K562 (cell line): ENCODE measurements around the gene DOCK8. TPM values are rescaled to one million over a fixed set of nuclear protein-coding genes. Genes with fewer than 3 reads are reported as not detected.

Experiments
- CBX3 ChIP-seq, 2 experiments: IDR thresholded peaks; 1 replicate in 1 of 2; 2 replicates in 1 of 2; pipeline ENCODE4 v1.6.1; 2012; ENCODE audit warnings: inconsistent platforms in 2 of 2, low read length in 2 of 2, borderline replicate concordance in 1 of 2, control low read depth in 1 of 2
- CEBPG ChIP-seq, 3 experiments: fragments of 200-800 bp in 1 of 3; sonication (Bioruptor generic) in 1 of 3; sonication (generic) in 1 of 3; formaldehyde crosslinking in 1 of 3; IDR thresholded peaks in 2 of 3; conservative IDR thresholded peaks in 1 of 3; 2 replicates each; pipeline versions ENCODE4 v1.6.1 to v1.8.0; 2016 to 2022; ENCODE audit warnings: missing compliant biosample characterization in 2 of 3, missing genetic modification characterization in 2 of 3, mild to moderate bottlenecking in 1 of 3, missing genetic modification reagents in 1 of 3
- FOXM1 ChIP-seq, 2 experiments: fragments of 450-650 bp in 1 of 2; sonication (generic) in 1 of 2; formaldehyde crosslinking in 1 of 2; IDR thresholded peaks; 2 replicates each; pipeline versions ENCODE4 v1.6.1 to v1.9.0; 2017 to 2022; ENCODE audit warnings: low read depth in 2 of 2, mild to moderate bottlenecking in 2 of 2, missing genetic modification reagents in 1 of 2, moderate library complexity in 1 of 2
- NCOR1 ChIP-seq: fragments of 450-650 bp; IDR thresholded peaks from 2 replicates; pipeline ENCODE4 v1.6.1; 2016; ENCODE audit warnings: mild to moderate bottlenecking, moderate library complexity
- PHB ChIP-seq: fragments of 250-450 bp; sonication (Bioruptor Pico); IDR thresholded peaks from 2 replicates; pipeline ENCODE4 v1.5.0; 2021
- POLR2B ChIP-seq: fragments of 450-650 bp; IDR thresholded peaks from 2 replicates; pipeline ENCODE4 v1.6.1; 2018; ENCODE audit warnings: low read depth; ENCODE audit not compliant: partially characterized antibody
- RNF2 ChIP-seq: sonication (generic); IDR thresholded peaks from 2 replicates; pipeline ENCODE4 v1.6.1; 2016
- SMAD3 ChIP-seq: fragments of 450-650 bp; formaldehyde crosslinking; conservative IDR thresholded peaks from 2 replicates; pipeline ENCODE4 v1.4.0; 2020; ENCODE audit warnings: mild to moderate bottlenecking
- ZNF584 ChIP-seq: fragments of 200-800 bp; sonication (Bioruptor generic); IDR thresholded peaks from 2 replicates; pipeline ENCODE4 v1.6.1; 2016; ENCODE audit warnings: low read depth, mild to moderate bottlenecking, missing genetic modification characterization, missing compliant biosample characterization
- ZNF76 ChIP-seq: fragments of 250-450 bp; sonication (Bioruptor Pico); IDR thresholded peaks from 2 replicates; pipeline ENCODE4 v1.4.0; 2020; ENCODE audit warnings: mild to moderate bottlenecking, moderate library complexity, borderline replicate concordance
- ZNF764 ChIP-seq: fragments of 250-450 bp; sonication (Bioruptor Pico); IDR thresholded peaks from 2 replicates; pipeline ENCODE4 v1.4.0; 2020; ENCODE audit warnings: low read depth, mild to moderate bottlenecking, moderate library complexity
- polyA plus RNA-seq, 8 experiments: library from polyadenylated mRNA; depleted of rRNA in 4 of 8; stranded (reverse) in 5 of 8; unstranded in 3 of 8; fragments of >200 nt; fragmentation: Nextera tagmentation in 2 of 8; fragmentation: Illumina TruSeq in 1 of 8; extraction: Ambion mirVana in 2 of 8; extraction: Trizol in 1 of 8; gene quantifications; 2 replicates each; pipeline versions ENCODE4 v1.2.1 to v1.2.3, GENCODE V29; 2011 to 2014; ENCODE audit warnings: inconsistent platforms in 1 of 8, missing spikeins in 1 of 8
- total RNA-seq, 7 experiments: library from RNA; depleted of rRNA in 6 of 7; stranded (reverse); fragments of >200 nt in 6 of 7; fragmentation: Illumina TruSeq in 2 of 7; extraction: Trizol in 2 of 7; gene quantifications; 2 replicates each; pipeline versions ENCODE4 v1.2.1 to v1.2.3, GENCODE V29; 2011 to 2021; ENCODE audit warnings: low replicate concordance in 1 of 7
- TF ChIP-seq, protein P1 (sequence below), 2 experiments: fragments of 450-650 bp; conservative IDR thresholded peaks; 2 replicates each; pipeline ENCODE4 v1.6.1; 2017; ENCODE audit warnings: mild to moderate bottlenecking in 2 of 2, moderate library complexity in 2 of 2
- TF ChIP-seq, protein P2 (sequence below): IDR thresholded peaks from 3 replicates; pipeline ENCODE4 v1.6.1; 2011; ENCODE audit warnings: borderline replicate concordance, mild to moderate bottlenecking, moderate library complexity; ENCODE audit not compliant: insufficient read length; ENCODE audit errors: extremely low read depth
- TF ChIP-seq, protein P3 (sequence below): fragments of 450-650 bp; formaldehyde crosslinking; IDR thresholded peaks from 2 replicates; pipeline ENCODE4 v1.4.0; 2020; ENCODE audit warnings: mild to moderate bottlenecking
- TF ChIP-seq, protein P4 (sequence below): fragments of 250-450 bp; sonication (Bioruptor Pico); IDR thresholded peaks from 2 replicates; pipeline ENCODE4 v1.4.0; 2020; ENCODE audit warnings: mild to moderate bottlenecking
- TF ChIP-seq, protein P5 (sequence below): IDR thresholded peaks from 2 replicates; pipeline ENCODE4 v1.6.1; 2014; ENCODE audit warnings: antibody characterized with exemption
- TF ChIP-seq, protein P6 (sequence below): fragments of 450-650 bp; formaldehyde crosslinking; IDR thresholded peaks from 2 replicates; pipeline ENCODE4 v1.4.0; 2022; ENCODE audit warnings: missing genetic modification characterization

Gene DOCK8
- total and polyA plus RNA-seq, 9 of the 15 experiments (the other 6 are each of a cell fraction or from before 2014, with no cell fraction given) = 14.4 to 53.8 (median 25.1) TPM

DNA sequence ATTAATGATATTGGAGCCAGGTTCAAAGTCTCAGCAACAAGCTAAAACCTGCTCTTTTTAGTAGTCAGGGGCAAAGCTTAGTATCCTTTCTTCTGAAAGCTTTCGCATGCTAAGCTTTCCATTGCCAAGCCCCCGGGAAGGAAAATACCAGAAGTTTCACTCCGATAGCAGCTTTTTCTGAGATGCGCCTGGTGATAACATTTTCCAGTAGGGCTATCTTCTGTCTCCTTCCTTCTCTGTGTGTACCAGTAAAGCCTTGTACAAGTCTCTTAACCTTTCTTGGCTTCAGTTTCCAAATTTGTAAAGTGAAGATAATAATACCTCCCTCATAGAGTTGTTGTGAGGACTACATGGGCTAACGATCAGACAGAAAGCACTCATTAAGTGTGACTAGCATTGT is 36.7 kb downstream of the DOCK8 start (continued):
- TF ChIP-seq, protein P1, sequence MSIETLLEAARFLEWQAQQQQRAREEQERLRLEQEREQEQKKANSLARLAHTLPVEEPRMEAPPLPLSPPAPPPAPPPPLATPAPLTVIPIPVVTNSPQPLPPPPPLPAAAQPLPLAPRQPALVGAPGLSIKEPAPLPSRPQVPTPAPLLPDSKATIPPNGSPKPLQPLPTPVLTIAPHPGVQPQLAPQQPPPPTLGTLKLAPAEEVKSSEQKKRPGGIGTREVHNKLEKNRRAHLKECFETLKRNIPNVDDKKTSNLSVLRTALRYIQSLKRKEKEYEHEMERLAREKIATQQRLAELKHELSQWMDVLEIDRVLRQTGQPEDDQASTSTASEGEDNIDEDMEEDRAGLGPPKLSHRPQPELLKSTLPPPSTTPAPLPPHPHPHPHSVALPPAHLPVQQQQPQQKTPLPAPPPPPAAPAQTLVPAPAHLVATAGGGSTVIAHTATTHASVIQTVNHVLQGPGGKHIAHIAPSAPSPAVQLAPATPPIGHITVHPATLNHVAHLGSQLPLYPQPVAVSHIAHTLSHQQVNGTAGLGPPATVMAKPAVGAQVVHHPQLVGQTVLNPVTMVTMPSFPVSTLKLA (conservative IDR thresholded peaks at IDR 0.05) = no peak; a peak in 1 of 4 replicates
- TF ChIP-seq, protein P2, sequence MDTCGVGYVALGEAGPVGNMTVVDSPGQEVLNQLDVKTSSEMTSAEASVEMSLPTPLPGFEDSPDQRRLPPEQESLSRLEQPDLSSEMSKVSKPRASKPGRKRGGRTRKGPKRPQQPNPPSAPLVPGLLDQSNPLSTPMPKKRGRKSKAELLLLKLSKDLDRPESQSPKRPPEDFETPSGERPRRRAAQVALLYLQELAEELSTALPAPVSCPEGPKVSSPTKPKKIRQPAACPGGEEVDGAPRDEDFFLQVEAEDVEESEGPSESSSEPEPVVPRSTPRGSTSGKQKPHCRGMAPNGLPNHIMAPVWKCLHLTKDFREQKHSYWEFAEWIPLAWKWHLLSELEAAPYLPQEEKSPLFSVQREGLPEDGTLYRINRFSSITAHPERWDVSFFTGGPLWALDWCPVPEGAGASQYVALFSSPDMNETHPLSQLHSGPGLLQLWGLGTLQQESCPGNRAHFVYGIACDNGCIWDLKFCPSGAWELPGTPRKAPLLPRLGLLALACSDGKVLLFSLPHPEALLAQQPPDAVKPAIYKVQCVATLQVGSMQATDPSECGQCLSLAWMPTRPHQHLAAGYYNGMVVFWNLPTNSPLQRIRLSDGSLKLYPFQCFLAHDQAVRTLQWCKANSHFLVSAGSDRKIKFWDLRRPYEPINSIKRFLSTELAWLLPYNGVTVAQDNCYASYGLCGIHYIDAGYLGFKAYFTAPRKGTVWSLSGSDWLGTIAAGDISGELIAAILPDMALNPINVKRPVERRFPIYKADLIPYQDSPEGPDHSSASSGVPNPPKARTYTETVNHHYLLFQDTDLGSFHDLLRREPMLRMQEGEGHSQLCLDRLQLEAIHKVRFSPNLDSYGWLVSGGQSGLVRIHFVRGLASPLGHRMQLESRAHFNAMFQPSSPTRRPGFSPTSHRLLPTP = no peak
- TF ChIP-seq POLR2B = no peak
- TF ChIP-seq, protein P3, sequence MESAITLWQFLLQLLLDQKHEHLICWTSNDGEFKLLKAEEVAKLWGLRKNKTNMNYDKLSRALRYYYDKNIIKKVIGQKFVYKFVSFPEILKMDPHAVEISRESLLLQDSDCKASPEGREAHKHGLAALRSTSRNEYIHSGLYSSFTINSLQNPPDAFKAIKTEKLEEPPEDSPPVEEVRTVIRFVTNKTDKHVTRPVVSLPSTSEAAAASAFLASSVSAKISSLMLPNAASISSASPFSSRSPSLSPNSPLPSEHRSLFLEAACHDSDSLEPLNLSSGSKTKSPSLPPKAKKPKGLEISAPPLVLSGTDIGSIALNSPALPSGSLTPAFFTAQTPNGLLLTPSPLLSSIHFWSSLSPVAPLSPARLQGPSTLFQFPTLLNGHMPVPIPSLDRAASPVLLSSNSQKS (CRISPR knock-in tag) = no peak
- peak; percentile 88 for TF ChIP-seq FOXM1 (IDR thresholded peaks at IDR 0.05; ENCODE audit: low read depth)
- no peak for TF ChIP-seq FOXM1 (CRISPR knock-in tag; IDR thresholded peaks at IDR 0.05; ENCODE audit: low read depth)
- TF ChIP-seq CBX3 (IDR thresholded peaks at IDR 0.05; ENCODE audit: borderline replicate concordance in 1 of 2, low read length in 2 of 2) = no peak
- TF ChIP-seq SMAD3 (CRISPR knock-in tag) = no peak
- TF ChIP-seq, protein P4, sequence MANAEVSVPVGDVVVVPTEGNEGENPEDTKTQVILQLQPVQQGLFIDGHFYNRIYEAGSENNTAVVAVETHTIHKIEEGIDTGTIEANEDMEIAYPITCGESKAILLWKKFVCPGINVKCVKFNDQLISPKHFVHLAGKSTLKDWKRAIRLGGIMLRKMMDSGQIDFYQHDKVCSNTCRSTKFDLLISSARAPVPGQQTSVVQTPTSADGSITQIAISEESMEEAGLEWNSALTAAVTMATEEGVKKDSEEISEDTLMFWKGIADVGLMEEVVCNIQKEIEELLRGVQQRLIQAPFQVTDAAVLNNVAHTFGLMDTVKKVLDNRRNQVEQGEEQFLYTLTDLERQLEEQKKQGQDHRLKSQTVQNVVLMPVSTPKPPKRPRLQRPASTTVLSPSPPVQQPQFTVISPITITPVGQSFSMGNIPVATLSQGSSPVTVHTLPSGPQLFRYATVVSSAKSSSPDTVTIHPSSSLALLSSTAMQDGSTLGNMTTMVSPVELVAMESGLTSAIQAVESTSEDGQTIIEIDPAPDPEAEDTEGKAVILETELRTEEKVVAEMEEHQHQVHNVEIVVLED (CRISPR knock-in tag) = no peak
- TF ChIP-seq, protein P5, sequence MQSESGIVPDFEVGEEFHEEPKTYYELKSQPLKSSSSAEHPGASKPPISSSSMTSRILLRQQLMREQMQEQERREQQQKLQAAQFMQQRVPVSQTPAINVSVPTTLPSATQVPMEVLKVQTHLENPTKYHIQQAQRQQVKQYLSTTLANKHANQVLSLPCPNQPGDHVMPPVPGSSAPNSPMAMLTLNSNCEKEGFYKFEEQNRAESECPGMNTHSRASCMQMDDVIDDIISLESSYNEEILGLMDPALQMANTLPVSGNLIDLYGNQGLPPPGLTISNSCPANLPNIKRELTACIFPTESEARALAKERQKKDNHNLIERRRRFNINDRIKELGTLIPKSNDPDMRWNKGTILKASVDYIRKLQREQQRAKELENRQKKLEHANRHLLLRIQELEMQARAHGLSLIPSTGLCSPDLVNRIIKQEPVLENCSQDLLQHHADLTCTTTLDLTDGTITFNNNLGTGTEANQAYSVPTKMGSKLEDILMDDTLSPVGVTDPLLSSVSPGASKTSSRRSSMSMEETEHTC = no peak
- no peak for TF ChIP-seq PHB (CRISPR knock-in tag)
- TF ChIP-seq CEBPG (CRISPR knock-in tag; IDR thresholded peaks at IDR 0.05) = no peak
- no peak for TF ChIP-seq CEBPG (tag; conservative IDR thresholded peaks at IDR 0.05 in 1 of 2, IDR thresholded peaks at IDR 0.05 in 1 of 2)
- peak; percentile 91 for TF ChIP-seq NCOR1
- TF ChIP-seq ZNF764 (CRISPR knock-in tag) = no peak
- no peak for TF ChIP-seq ZNF76 (CRISPR knock-in tag)
- TF ChIP-seq, protein P6, sequence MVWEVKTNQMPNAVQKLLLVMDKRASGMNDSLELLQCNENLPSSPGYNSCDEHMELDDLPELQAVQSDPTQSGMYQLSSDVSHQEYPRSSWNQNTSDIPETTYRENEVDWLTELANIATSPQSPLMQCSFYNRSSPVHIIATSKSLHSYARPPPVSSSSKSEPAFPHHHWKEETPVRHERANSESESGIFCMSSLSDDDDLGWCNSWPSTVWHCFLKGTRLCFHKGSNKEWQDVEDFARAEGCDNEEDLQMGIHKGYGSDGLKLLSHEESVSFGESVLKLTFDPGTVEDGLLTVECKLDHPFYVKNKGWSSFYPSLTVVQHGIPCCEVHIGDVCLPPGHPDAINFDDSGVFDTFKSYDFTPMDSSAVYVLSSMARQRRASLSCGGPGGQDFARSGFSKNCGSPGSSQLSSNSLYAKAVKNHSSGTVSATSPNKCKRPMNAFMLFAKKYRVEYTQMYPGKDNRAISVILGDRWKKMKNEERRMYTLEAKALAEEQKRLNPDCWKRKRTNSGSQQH (CRISPR knock-in tag) = no peak
- TF ChIP-seq ZNF584 = peak; percentile 46; the same call in 1 of the 2 replicates
- 0 out of 2 replicates have a peak, but pooled peaks have one; percentile 42 for TF ChIP-seq RNF2
